Measurements from ENCODE around the gene LHFPL6.

LHFPL6 gene

GRCh38 chr13:39410964-39411363 lies 192.0 kb downstream of the LHFPL6 start:
- DNase-seq (ENCODE audit: extremely low spot score): no peak
- CTCF ChIA-PET: interaction anchor here (0.8 kb wide), 1 partner anchor 205 kb away, joined by 3 read pairs; no protein-coding TSS in a partner anchor
- no peak for TF ChIP-seq ARNT (IDR thresholded peaks at IDR 0.05)
- no peak for TF ChIP-seq SUZ12 (IDR thresholded peaks at IDR 0.05)
- POLR2A ChIA-PET: no interaction called here

GRCh38 chr13:39410096-39410901 lies 192.7 kb downstream of the LHFPL6 start:
- ChIA-PET POLR2A (no interaction called here), CTCF (no interaction called here)
- TF ChIP-seq CTBP1 (IDR thresholded peaks at IDR 0.05; ENCODE audit: borderline replicate concordance) (no peak), SP1 (IDR thresholded peaks at IDR 0.05) (no peak), FOXK2 (IDR thresholded peaks at IDR 0.05) (no peak), FOXM1 (IDR thresholded peaks at IDR 0.05; ENCODE audit: borderline replicate concordance) (no peak), ELF4 (IDR thresholded peaks at IDR 0.05) (no peak), FOXA1 (IDR thresholded peaks at IDR 0.05) (no peak)
- DNase-seq (ENCODE audit: extremely low spot score): no peak

GRCh38 chr13:39408512-39408911 lies 194.5 kb downstream of the LHFPL6 start:
- ChIA-PET POLR2A (no interaction called here), CTCF (no interaction called here)
- no peak for DNase-seq (ENCODE audit: extremely low spot score)
- TF ChIP-seq FOXA1 (IDR thresholded peaks at IDR 0.05) (no peak), SUZ12 (IDR thresholded peaks at IDR 0.05) (no peak), FOXM1 (IDR thresholded peaks at IDR 0.05; ENCODE audit: borderline replicate concordance) (no peak), SP1 (IDR thresholded peaks at IDR 0.05) (no peak), PKNOX1 (IDR thresholded peaks at IDR 0.05) (no peak), CTBP1 (IDR thresholded peaks at IDR 0.05; ENCODE audit: borderline replicate concordance) (no peak), ARNT (IDR thresholded peaks at IDR 0.05) (no peak), ELF4 (IDR thresholded peaks at IDR 0.05) (no peak), LEF1 (IDR thresholded peaks at IDR 0.05; ENCODE audit: borderline replicate concordance) (no peak), FOXK2 (IDR thresholded peaks at IDR 0.05) (no peak), NFRKB (IDR thresholded peaks at IDR 0.05) (no peak), ZNF384 (IDR thresholded peaks at IDR 0.05) (no peak), L3MBTL2 (conservative IDR thresholded peaks at IDR 0.05) (no peak), HDGF (IDR thresholded peaks at IDR 0.05; ENCODE audit: borderline replicate concordance) (no peak), BHLHE40 (IDR thresholded peaks at IDR 0.05; ENCODE audit: borderline replicate concordance) (no peak), TARDBP (IDR thresholded peaks at IDR 0.05) (no peak)

GRCh38 chr13:39407786-39408185 lies 195.2 kb downstream of the LHFPL6 start:
- DNase-seq (ENCODE audit: extremely low spot score): no peak
- ChIA-PET CTCF (no interaction called here), POLR2A (no interaction called here)
- TF ChIP-seq CTBP1 (IDR thresholded peaks at IDR 0.05; ENCODE audit: borderline replicate concordance): no peak
- no peak for TF ChIP-seq HDGF (IDR thresholded peaks at IDR 0.05; ENCODE audit: borderline replicate concordance)
- no peak for TF ChIP-seq L3MBTL2 (conservative IDR thresholded peaks at IDR 0.05)
- no peak for TF ChIP-seq LEF1 (IDR thresholded peaks at IDR 0.05; ENCODE audit: borderline replicate concordance)
- TF ChIP-seq ARNT (IDR thresholded peaks at IDR 0.05): no peak
- TF ChIP-seq TARDBP (IDR thresholded peaks at IDR 0.05): no peak
- no peak for TF ChIP-seq FOXK2 (IDR thresholded peaks at IDR 0.05)
- no peak for TF ChIP-seq SP1 (IDR thresholded peaks at IDR 0.05)
- TF ChIP-seq BHLHE40 (IDR thresholded peaks at IDR 0.05; ENCODE audit: borderline replicate concordance): no peak
- TF ChIP-seq PKNOX1 (IDR thresholded peaks at IDR 0.05): no peak
- no peak for TF ChIP-seq FOXA1 (IDR thresholded peaks at IDR 0.05)
- no peak for TF ChIP-seq ZNF384 (IDR thresholded peaks at IDR 0.05)
- TF ChIP-seq NFRKB (IDR thresholded peaks at IDR 0.05): no peak
- no peak for TF ChIP-seq SUZ12 (IDR thresholded peaks at IDR 0.05)
- no peak for TF ChIP-seq FOXM1 (IDR thresholded peaks at IDR 0.05; ENCODE audit: borderline replicate concordance)
- no peak for TF ChIP-seq ELF4 (IDR thresholded peaks at IDR 0.05)

GRCh38 chr13:39407138-39407537 lies 195.9 kb downstream of the LHFPL6 start:
- TF ChIP-seq CTBP1 (IDR thresholded peaks at IDR 0.05; ENCODE audit: borderline replicate concordance): no peak
- TF ChIP-seq TARDBP (IDR thresholded peaks at IDR 0.05): no peak
- TF ChIP-seq BHLHE40 (IDR thresholded peaks at IDR 0.05; ENCODE audit: borderline replicate concordance): no peak
- TF ChIP-seq L3MBTL2 (conservative IDR thresholded peaks at IDR 0.05): no peak
- no peak for TF ChIP-seq HDGF (IDR thresholded peaks at IDR 0.05; ENCODE audit: borderline replicate concordance)
- TF ChIP-seq FOXK2 (IDR thresholded peaks at IDR 0.05): no peak
- TF ChIP-seq LEF1 (IDR thresholded peaks at IDR 0.05; ENCODE audit: borderline replicate concordance): no peak
- no peak for TF ChIP-seq FOXM1 (IDR thresholded peaks at IDR 0.05; ENCODE audit: borderline replicate concordance)
- no peak for TF ChIP-seq ZNF384 (IDR thresholded peaks at IDR 0.05)
- TF ChIP-seq FOXA1 (IDR thresholded peaks at IDR 0.05): no peak
- no peak for TF ChIP-seq NFRKB (IDR thresholded peaks at IDR 0.05)
- no peak for TF ChIP-seq SP1 (IDR thresholded peaks at IDR 0.05)
- no peak for TF ChIP-seq SUZ12 (IDR thresholded peaks at IDR 0.05)
- TF ChIP-seq PKNOX1 (IDR thresholded peaks at IDR 0.05): no peak
- TF ChIP-seq ARNT (IDR thresholded peaks at IDR 0.05): no peak
- TF ChIP-seq ELF4 (IDR thresholded peaks at IDR 0.05): no peak
- DNase-seq (ENCODE audit: extremely low spot score): no peak
- POLR2A ChIA-PET: no interaction called here
- CTCF ChIA-PET: no interaction called here

GRCh38 chr13:39406688-39407087 lies 196.3 kb downstream of the LHFPL6 start:
- peak; percentile 38 for DNase-seq (ENCODE audit: extremely low spot score)
- CTCF ChIA-PET: no interaction called here
- no peak for TF ChIP-seq HDGF (IDR thresholded peaks at IDR 0.05; ENCODE audit: borderline replicate concordance)
- TF ChIP-seq FOXK2 (IDR thresholded peaks at IDR 0.05): no peak
- no peak for TF ChIP-seq NFRKB (IDR thresholded peaks at IDR 0.05)
- no peak for TF ChIP-seq ARNT (IDR thresholded peaks at IDR 0.05)
- no peak for TF ChIP-seq ELF4 (IDR thresholded peaks at IDR 0.05)
- no peak for TF ChIP-seq PKNOX1 (IDR thresholded peaks at IDR 0.05)
- no peak for TF ChIP-seq ZNF384 (IDR thresholded peaks at IDR 0.05)
- no peak for TF ChIP-seq CTBP1 (IDR thresholded peaks at IDR 0.05; ENCODE audit: borderline replicate concordance)
- POLR2A ChIA-PET: no interaction called here

All from HEK293T (cell line).